HEK293T (cell line): ENCODE results near the gene PFKFB1.
"Not testable (repeated sequence)": the region's sequence is repeated elsewhere in the genome, so short reads cannot be mapped to it uniquely, and the experiment has no call there.

Source experiments
- CTCF ChIA-PET: fragments of 350-600 bp; formaldehyde crosslinking; extraction: SDS; loops from one replicate; lab custom pipeline; 2021; ENCODE audit warnings: antibody characterized with exemption, inconsistent platforms; lab: Yijun Ruan, JAX
- POLR2A ChIA-PET: fragments of 350-600 bp; formaldehyde crosslinking; extraction: SDS; loops from one replicate; lab custom pipeline; 2020; ENCODE audit warnings: antibody characterized with exemption, inconsistent platforms; lab: Yijun Ruan, JAX
- DNase-seq: peaks from one replicate; pipeline ENCODE4 v3.0.0; 2012; ENCODE audit warnings: mixed read lengths; ENCODE audit errors: extremely low spot score
- ARNT ChIP-seq: fragments of 450-650 bp; IDR thresholded peaks from 2 replicates; pipeline ENCODE4 v1.6.1; 2017; ENCODE audit warnings: mild to moderate bottlenecking
- BHLHE40 ChIP-seq: fragments of 450-650 bp; IDR thresholded peaks from 2 replicates; pipeline ENCODE4 v1.6.1; 2016; ENCODE audit warnings: mild to moderate bottlenecking, moderate library complexity, borderline replicate concordance
- CTBP1 ChIP-seq: fragments of 450-650 bp; IDR thresholded peaks from 2 replicates; pipeline ENCODE4 v1.6.1; 2016; ENCODE audit warnings: borderline replicate concordance
- ELF4 ChIP-seq: fragments of 450-650 bp; IDR thresholded peaks from 2 replicates; pipeline ENCODE4 v1.6.1; 2017; ENCODE audit warnings: antibody characterized with exemption
- FOXA1 ChIP-seq: fragments of 450-650 bp; IDR thresholded peaks from 2 replicates; pipeline ENCODE4 v1.6.1; 2016; ENCODE audit warnings: mild to moderate bottlenecking
- FOXK2 ChIP-seq: fragments of 450-650 bp; IDR thresholded peaks from 2 replicates; pipeline ENCODE4 v1.6.1; 2016; ENCODE audit warnings: mild to moderate bottlenecking
- FOXM1 ChIP-seq: fragments of 450-650 bp; IDR thresholded peaks from 2 replicates; pipeline ENCODE4 v1.6.1; 2017; ENCODE audit warnings: mild to moderate bottlenecking, borderline replicate concordance
- HDGF ChIP-seq: fragments of 450-650 bp; IDR thresholded peaks from 2 replicates; pipeline ENCODE4 v1.6.1; 2017; ENCODE audit warnings: antibody characterized with exemption, borderline replicate concordance
- L3MBTL2 ChIP-seq: fragments of 450-650 bp; conservative IDR thresholded peaks from 2 replicates; pipeline ENCODE4 v1.6.1; 2016; ENCODE audit warnings: mild to moderate bottlenecking
- LEF1 ChIP-seq: fragments of 450-650 bp; IDR thresholded peaks from 2 replicates; pipeline ENCODE4 v1.6.1; 2017; ENCODE audit warnings: mild to moderate bottlenecking, borderline replicate concordance
- NFRKB ChIP-seq: fragments of 450-650 bp; IDR thresholded peaks from 2 replicates; pipeline ENCODE4 v1.6.1; 2016; ENCODE audit warnings: mild to moderate bottlenecking, moderate library complexity
- SP1 ChIP-seq: fragments of 450-650 bp; IDR thresholded peaks from 2 replicates; pipeline ENCODE4 v1.6.1; 2017
- SUZ12 ChIP-seq: fragments of 450-650 bp; IDR thresholded peaks from 2 replicates; pipeline ENCODE4 v1.6.1; 2016; ENCODE audit warnings: mild to moderate bottlenecking
- TARDBP ChIP-seq: fragments of 450-650 bp; IDR thresholded peaks from 2 replicates; pipeline ENCODE4 v1.6.1; 2016
- ZNF384 ChIP-seq: fragments of 450-650 bp; IDR thresholded peaks from 2 replicates; pipeline ENCODE4 v1.6.1; 2016
- TF ChIP-seq, protein P1 (sequence below): fragments of 450-650 bp; IDR thresholded peaks from 2 replicates; pipeline ENCODE4 v1.6.1; 2016

Gene PFKFB1

DNA sequence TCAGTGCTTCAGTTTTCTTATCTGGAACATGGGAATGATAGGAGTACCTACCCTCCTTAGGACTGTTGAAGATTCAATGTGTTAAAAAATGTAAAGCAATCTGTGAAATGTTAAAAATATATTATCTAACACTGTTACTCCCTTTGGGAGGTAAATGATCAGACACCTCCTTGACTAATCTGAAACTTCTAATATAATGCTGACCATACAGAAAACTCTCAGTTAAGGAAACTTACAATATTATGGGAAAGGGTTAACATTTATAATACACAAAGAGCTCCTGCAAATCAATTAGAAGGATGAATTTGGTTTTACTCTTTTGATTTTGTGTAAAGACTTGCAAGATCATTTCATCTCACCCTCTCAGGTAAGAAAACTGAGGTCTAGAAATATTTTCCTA is 1.6 kb upstream of the PFKFB1 start:
- ChIA-PET POLR2A (no interaction called here), CTCF (no interaction called here)
- TF ChIP-seq, protein P1, sequence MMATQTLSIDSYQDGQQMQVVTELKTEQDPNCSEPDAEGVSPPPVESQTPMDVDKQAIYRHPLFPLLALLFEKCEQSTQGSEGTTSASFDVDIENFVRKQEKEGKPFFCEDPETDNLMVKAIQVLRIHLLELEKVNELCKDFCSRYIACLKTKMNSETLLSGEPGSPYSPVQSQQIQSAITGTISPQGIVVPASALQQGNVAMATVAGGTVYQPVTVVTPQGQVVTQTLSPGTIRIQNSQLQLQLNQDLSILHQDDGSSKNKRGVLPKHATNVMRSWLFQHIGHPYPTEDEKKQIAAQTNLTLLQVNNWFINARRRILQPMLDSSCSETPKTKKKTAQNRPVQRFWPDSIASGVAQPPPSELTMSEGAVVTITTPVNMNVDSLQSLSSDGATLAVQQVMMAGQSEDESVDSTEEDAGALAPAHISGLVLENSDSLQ: no peak
- TF ChIP-seq BHLHE40 (no peak), FOXA1 (no peak), TARDBP (no peak), HDGF (no peak), ARNT (no peak), NFRKB (no peak), ELF4 (no peak), SUZ12 (no peak), ZNF384 (no peak)
- no peak for DNase-seq

DNA sequence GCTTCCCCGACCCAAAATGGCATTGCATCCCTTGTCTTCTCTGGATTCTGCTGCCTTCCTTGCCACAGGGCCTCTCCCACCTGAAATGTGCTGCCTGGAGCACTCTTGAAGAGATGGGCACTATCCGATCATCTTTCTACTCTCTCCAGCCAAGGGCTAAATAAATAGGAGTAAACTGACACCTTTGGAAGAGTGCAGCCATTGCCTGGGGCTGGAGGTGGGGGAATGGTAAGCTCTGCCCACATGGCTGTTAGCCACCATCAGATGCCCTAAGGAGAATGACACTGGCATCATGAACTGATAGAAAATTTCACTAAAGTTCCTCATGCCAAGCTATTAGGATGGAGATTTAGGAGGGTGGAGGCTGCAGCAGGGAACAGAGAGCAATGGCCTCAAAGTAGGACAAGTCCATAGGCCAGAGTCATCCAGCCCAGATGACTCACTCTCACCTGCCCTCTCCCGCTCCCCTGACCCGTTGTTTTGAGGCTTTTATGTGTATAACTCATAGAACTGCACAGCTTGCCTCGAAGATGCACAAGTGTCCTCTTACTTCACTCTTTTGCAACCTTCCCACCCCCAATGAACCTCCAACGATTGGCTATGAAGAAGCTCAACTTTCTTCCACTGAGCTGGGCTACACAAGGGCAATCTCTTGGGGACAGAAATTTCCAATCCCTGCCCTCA is 822 bp upstream of the PFKFB1 start:
- TF ChIP-seq SUZ12 (no peak), CTBP1 (no peak), ARNT (no peak), FOXA1 (no peak), LEF1 (no peak), SP1 (no peak), FOXK2 (no peak), HDGF (no peak), FOXM1 (no peak), ZNF384 (no peak), BHLHE40 (no peak), ELF4 (no peak), L3MBTL2 (no peak), NFRKB (no peak), TARDBP (no peak)
- TF ChIP-seq, protein P1: no peak
- no peak for DNase-seq
- CTCF ChIA-PET: no interaction called here
- POLR2A ChIA-PET: no interaction called here

DNA sequence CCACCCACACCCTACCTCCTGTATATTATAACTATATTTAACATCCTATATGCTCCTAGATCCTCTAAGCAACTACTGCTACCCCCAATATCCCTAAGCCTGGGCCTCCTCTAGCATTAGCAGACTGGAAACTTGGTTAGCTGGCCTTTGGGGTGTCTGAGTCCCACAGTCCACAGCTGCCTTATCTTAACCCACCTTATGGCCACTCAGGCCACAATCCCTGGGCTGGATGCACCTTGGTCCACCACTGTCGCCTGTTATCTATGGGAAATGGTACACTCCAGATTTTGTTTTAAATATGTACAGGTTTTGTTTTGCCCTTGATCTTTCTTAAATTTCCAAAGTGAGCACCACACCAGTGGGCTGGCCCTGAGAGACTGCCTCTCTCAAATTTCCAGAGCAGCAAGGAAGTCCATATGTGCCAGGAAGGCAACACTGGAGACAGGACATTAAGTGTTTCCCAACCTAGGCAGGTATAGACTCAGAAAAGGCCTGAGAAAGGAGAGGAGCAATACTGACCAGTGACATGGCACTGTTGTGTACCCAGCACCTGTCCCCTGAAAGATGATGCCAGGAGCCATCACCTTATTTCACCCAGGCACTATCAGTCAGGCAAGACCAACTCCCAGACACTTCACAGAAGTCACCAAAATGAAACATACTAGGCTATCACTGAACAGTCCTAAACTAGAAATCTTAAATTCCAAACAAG is 921 bp downstream of the PFKFB1 start:
- CTCF ChIA-PET: no interaction called here
- TF ChIP-seq ARNT (no peak), HDGF (no peak), SUZ12 (no peak), TARDBP (no peak), LEF1 (no peak), ZNF384 (no peak), BHLHE40 (no peak), FOXM1 (no peak), L3MBTL2 (no peak), SP1 (no peak)
- TF ChIP-seq, protein P1: no peak
- no peak for DNase-seq
- POLR2A ChIA-PET: no interaction called here

DNA sequence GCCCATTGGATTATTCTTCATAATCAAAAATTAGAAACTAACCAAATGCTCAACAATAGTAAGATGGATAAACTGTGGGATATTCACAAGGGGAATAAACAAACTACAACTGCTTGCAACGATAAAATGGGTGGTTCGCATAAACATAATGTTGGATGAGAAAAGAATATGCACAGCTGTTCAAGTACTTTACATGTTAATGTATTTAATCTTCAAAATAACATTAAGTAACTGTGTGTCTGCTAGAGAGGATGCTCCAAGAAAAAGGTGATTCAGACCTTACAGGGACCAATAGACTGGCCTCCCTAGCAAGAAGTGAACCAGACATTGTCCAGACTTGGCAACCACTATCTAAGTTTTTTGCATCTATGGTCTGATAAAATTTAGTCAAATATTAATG is 2.3 kb downstream of the PFKFB1 start:
- CTCF ChIA-PET: no interaction called here
- no peak for DNase-seq
- POLR2A ChIA-PET: no interaction called here
- TF ChIP-seq FOXM1 (no peak), TARDBP (no peak), BHLHE40 (no peak), SP1 (no peak), LEF1 (no peak), HDGF (no peak), ZNF384 (no peak), L3MBTL2 (no peak), NFRKB (no peak), SUZ12 (no peak), FOXK2 (no peak), ELF4 (no peak), CTBP1 (no peak), ARNT (no peak), FOXA1 (no peak)
- TF ChIP-seq, protein P1: no peak

DNA sequence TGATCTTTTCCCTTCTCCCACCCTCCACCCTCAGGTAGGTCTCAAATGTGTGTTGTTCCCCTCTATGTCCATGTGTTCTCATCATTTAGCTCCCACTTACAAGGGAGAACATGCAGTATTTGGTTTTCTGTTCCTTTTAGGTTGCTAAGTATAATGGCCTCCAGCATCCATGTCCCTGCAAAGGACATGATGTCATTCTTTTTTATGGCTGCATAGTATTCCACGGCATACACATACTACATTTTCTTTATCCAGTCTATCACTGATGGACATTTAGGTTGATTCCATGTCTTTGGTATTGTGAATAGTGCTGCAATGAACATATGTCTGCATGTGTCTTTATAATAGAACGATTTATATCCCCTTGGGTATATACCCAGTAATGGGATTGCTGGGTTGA is 10.7 kb downstream of the PFKFB1 start:
- POLR2A ChIA-PET: interaction anchor here (3.3 kb wide), 1 partner anchor 17 kb away, joined by 11 read pairs; the partner anchor contains the start of gene APEX2
- DNase-seq, CTCF ChIA-PET: not testable (repeated sequence)
